ENCODE measurements around the gene DOCK2. TPM values are rescaled to one million over a fixed set of nuclear protein-coding genes. Genes with fewer than 3 reads are reported as not detected.
A peak's percentile ranks its signal among the peaks of the same experiment; 100 is the strongest.

DOCK2 gene
- total RNA-seq, 5 donors from 2014 or later (not counting 1 experiment from before 2014, with no cell fraction given), result 168 to 303 (median 197) TPM

GRCh38 chr5:169942181-169942580 lies 305.1 kb downstream of the DOCK2 start:
- no peaks in the 10 kb centered on the region for H3K27me3 Mint-ChIP-seq
- no peak overlapping the region for H3K4me3 Mint-ChIP-seq
- no peak for DNase-seq
- H3K27me3 ChIP-seq (replicated peaks in 1 of 2; ENCODE audit: control insufficient read depth in 2 of 2, extremely low read depth in 1 of 2, insufficient read depth in 2 of 2, low read length in 1 of 2), result no peaks in the 10 kb centered on the region
- H3K4me1 ChIP-seq (ENCODE audit: control insufficient read depth in 1 of 2, extremely low read depth in 1 of 2, insufficient read depth in 2 of 2, low read length in 2 of 2), result no peaks in the 10 kb centered on the region
- H3K27ac ChIP-seq (ENCODE audit: low read length), result no peak overlapping the region
- ChIA-PET CTCF (no interaction called here), POLR2A (no interaction called here)
- H3K4me1 Mint-ChIP-seq, result peaks cover 9 to 21% (median 12%) of the 10 kb centered on the region in 3 donors
- ATAC-seq (replicated peaks in 1 of 4), result no peak
- H3K9me3 ChIP-seq, result no peaks in the 10 kb centered on the region
- no CpG with 5 or more reads among the region's 1 CpG for WGBS (ENCODE audit: insufficient coverage)
- no peak overlapping the region for H3K4me3 ChIP-seq (ENCODE audit: control insufficient read depth in 1 of 2, extremely low read depth in 1 of 2, low read length in 1 of 2)
- H3K9me3 Mint-ChIP-seq, result no peaks in the 10 kb centered on the region
- peaks cover 0 to 2% of the 10 kb centered on the region in 2 donors for H3K36me3 ChIP-seq (ENCODE audit: control insufficient read depth in 2 of 2, extremely low read depth in 1 of 2, insufficient read depth in 1 of 2, low read length in 1 of 2)
- H3K27ac Mint-ChIP-seq, result peak overlapping the region in 1 of 2 donors; percentile 58
- H3K36me3 Mint-ChIP-seq, result peaks cover 34% of the 10 kb centered on the region

DNA sequence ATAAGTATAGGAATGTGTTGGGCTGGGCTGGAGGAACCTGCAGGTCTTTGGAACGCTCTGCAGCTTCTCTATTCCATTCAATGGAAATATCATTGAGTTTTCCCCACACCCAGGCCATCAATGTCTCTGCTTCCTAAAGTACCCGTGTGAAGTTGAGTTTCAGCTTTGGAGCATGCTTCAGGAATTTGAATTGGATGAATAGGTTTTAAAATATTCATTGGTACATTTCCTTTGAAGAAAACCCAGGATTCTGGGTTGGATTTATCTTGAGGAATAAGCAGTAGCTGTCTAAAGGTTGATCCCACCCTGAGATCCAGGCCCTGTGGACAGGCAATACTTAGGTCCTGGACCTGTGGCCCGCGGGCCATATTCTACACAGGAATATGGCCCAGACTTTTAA lies 306.0 kb downstream of the DOCK2 start:
- H3K9me3 Mint-ChIP-seq, result no peaks in the 10 kb centered on the region
- no peak overlapping the region for H3K27ac ChIP-seq (ENCODE audit: low read length)
- CTCF ChIA-PET, result no interaction called here
- no peak overlapping the region for H3K27ac Mint-ChIP-seq
- H3K4me3 ChIP-seq (ENCODE audit: control insufficient read depth in 1 of 2, extremely low read depth in 1 of 2, low read length in 1 of 2), result no peak overlapping the region
- ATAC-seq (replicated peaks in 1 of 4) (no peak), DNase-seq (no peak)
- H3K36me3 ChIP-seq (ENCODE audit: control insufficient read depth in 2 of 2, extremely low read depth in 1 of 2, insufficient read depth in 1 of 2, low read length in 1 of 2), result peaks cover 0 to 10% of the 10 kb centered on the region in 2 donors
- H3K36me3 Mint-ChIP-seq, result peaks cover 38% of the 10 kb centered on the region
- H3K27me3 Mint-ChIP-seq, result no peaks in the 10 kb centered on the region
- POLR2A ChIA-PET, result no interaction called here
- H3K4me1 ChIP-seq (ENCODE audit: control insufficient read depth in 1 of 2, extremely low read depth in 1 of 2, insufficient read depth in 2 of 2, low read length in 2 of 2), result no peaks in the 10 kb centered on the region
- no peaks in the 10 kb centered on the region for H3K9me3 ChIP-seq
- no peaks in the 10 kb centered on the region for H3K27me3 ChIP-seq (replicated peaks in 1 of 2; ENCODE audit: control insufficient read depth in 2 of 2, extremely low read depth in 1 of 2, insufficient read depth in 2 of 2, low read length in 1 of 2)
- WGBS (ENCODE audit: insufficient coverage), result no CpG with 5 or more reads among the region's 4 CpGs
- peaks cover 7 to 21% (median 10%) of the 10 kb centered on the region in 3 donors for H3K4me1 Mint-ChIP-seq
- no peak overlapping the region for H3K4me3 Mint-ChIP-seq

DNA sequence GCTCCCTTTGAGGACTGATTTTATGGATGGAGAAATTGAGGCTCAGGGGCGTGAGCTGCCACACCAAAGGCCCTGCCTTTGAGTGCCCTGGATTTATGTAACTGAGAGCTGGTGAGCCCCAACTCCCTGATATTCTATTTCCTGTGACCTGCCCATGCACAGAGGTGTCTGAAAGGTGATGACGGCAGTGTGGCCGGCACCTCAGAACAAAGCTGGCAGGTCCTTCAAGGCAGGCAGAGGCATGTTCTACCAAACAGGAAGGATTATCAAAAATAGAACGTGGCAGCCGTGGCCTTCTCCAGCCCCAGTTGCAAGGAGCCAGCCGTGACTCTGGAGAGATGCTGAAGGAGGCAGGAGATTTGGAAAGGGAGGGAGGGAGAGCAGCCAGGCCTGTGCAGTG lies 307.0 kb downstream of the DOCK2 start:
- DNase-seq (no peak), ATAC-seq (replicated peaks in 1 of 4) (no peak)
- Mint-ChIP-seq H3K4me3 (no peak overlapping the region), H3K36me3 (peaks cover 44% of the 10 kb centered on the region), H3K27me3 (no peaks in the 10 kb centered on the region), H3K4me1 (peaks cover 7 to 21% (median 10%) of the 10 kb centered on the region in 3 donors), H3K9me3 (no peaks in the 10 kb centered on the region), H3K27ac (no peak overlapping the region)
- CTCF ChIA-PET, result no interaction called here
- WGBS (ENCODE audit: insufficient coverage), result 92% methylated on average over 5 of the region's 6 CpGs
- H3K36me3 ChIP-seq (ENCODE audit: control insufficient read depth in 2 of 2, extremely low read depth in 1 of 2, insufficient read depth in 1 of 2, low read length in 1 of 2), result peaks cover 5 to 10% of the 10 kb centered on the region in 2 donors
- no peaks in the 10 kb centered on the region for H3K27me3 ChIP-seq (replicated peaks in 1 of 2; ENCODE audit: control insufficient read depth in 2 of 2, extremely low read depth in 1 of 2, insufficient read depth in 2 of 2, low read length in 1 of 2)
- no peak overlapping the region for H3K27ac ChIP-seq (ENCODE audit: low read length)
- H3K4me1 ChIP-seq (ENCODE audit: control insufficient read depth in 1 of 2, extremely low read depth in 1 of 2, insufficient read depth in 2 of 2, low read length in 2 of 2), result no peaks in the 10 kb centered on the region
- H3K4me3 ChIP-seq (ENCODE audit: control insufficient read depth in 1 of 2, extremely low read depth in 1 of 2, low read length in 1 of 2), result no peak overlapping the region
- POLR2A ChIA-PET, result no interaction called here
- no peaks in the 10 kb centered on the region for H3K9me3 ChIP-seq

- H3K9me3 Mint-ChIP-seq, result no peaks in the 10 kb centered on the region
- Histone ChIP-seq H3K4me3 (ENCODE audit: control insufficient read depth in 1 of 2, extremely low read depth in 1 of 2, low read length in 1 of 2) (no peak overlapping the region), H3K36me3 (ENCODE audit: control insufficient read depth in 2 of 2, extremely low read depth in 1 of 2, insufficient read depth in 1 of 2, low read length in 1 of 2) (peaks cover 9 to 13% of the 10 kb centered on the region in 2 donors), H3K9me3 (no peaks in the 10 kb centered on the region), H3K27ac (ENCODE audit: low read length) (no peak overlapping the region), H3K4me1 (ENCODE audit: control insufficient read depth in 1 of 2, extremely low read depth in 1 of 2, insufficient read depth in 2 of 2, low read length in 2 of 2) (no peaks in the 10 kb centered on the region), H3K27me3 (replicated peaks in 1 of 2; ENCODE audit: control insufficient read depth in 2 of 2, extremely low read depth in 1 of 2, insufficient read depth in 2 of 2, low read length in 1 of 2) (no peaks in the 10 kb centered on the region)
- DNase-seq (no peak), ATAC-seq (replicated peaks in 1 of 4) (no peak)
- no peaks in the 10 kb centered on the region for H3K27me3 Mint-ChIP-seq
- POLR2A ChIA-PET, result no interaction called here
- 95% methylated on average over 4 of the region's 8 CpGs for WGBS (ENCODE audit: insufficient coverage)
- H3K4me3 Mint-ChIP-seq, result no peak overlapping the region
- H3K36me3 Mint-ChIP-seq, result peaks cover 51% of the 10 kb centered on the region
- peaks cover 9 to 21% (median 9%) of the 10 kb centered on the region in 3 donors for H3K4me1 Mint-ChIP-seq
- no peak overlapping the region for H3K27ac Mint-ChIP-seq
- CTCF ChIA-PET, result no interaction called here
Measured at GRCh38 chr5:169944922-169945680, 308.0 kb downstream of the DOCK2 start.

- Mint-ChIP-seq H3K4me1 (peaks cover 7 to 21% (median 8%) of the 10 kb centered on the region in 3 donors), H3K4me3 (no peak overlapping the region), H3K27ac (peak overlapping the region in 1 of 2 donors; percentile 22), H3K36me3 (peaks cover 57% of the 10 kb centered on the region), H3K27me3 (no peaks in the 10 kb centered on the region), H3K9me3 (no peaks in the 10 kb centered on the region)
- H3K27me3 ChIP-seq (replicated peaks in 1 of 2; ENCODE audit: control insufficient read depth in 2 of 2, extremely low read depth in 1 of 2, insufficient read depth in 2 of 2, low read length in 1 of 2), result no peaks in the 10 kb centered on the region
- H3K4me3 ChIP-seq (ENCODE audit: control insufficient read depth in 1 of 2, extremely low read depth in 1 of 2, low read length in 1 of 2), result no peak overlapping the region
- no peak for DNase-seq
- H3K27ac ChIP-seq (ENCODE audit: low read length), result no peak overlapping the region
- no peaks in the 10 kb centered on the region for H3K4me1 ChIP-seq (ENCODE audit: control insufficient read depth in 1 of 2, extremely low read depth in 1 of 2, insufficient read depth in 2 of 2, low read length in 2 of 2)
- H3K36me3 ChIP-seq (ENCODE audit: control insufficient read depth in 2 of 2, extremely low read depth in 1 of 2, insufficient read depth in 1 of 2, low read length in 1 of 2), result peaks cover 13 to 17% of the 10 kb centered on the region in 2 donors
- 79% methylated on average over 2 of the region's 3 CpGs for WGBS (ENCODE audit: insufficient coverage)
- POLR2A ChIA-PET, result no interaction called here
- ATAC-seq (replicated peaks in 1 of 4), result no peak
- CTCF ChIA-PET, result no interaction called here
- H3K9me3 ChIP-seq, result no peaks in the 10 kb centered on the region
Measured at GRCh38 chr5:169945831-169946261, 308.8 kb downstream of the DOCK2 start.

- WGBS (ENCODE audit: insufficient coverage), result 96% methylated on average over 3 of the region's 5 CpGs
- Histone ChIP-seq H3K4me3 (ENCODE audit: control insufficient read depth in 1 of 2, extremely low read depth in 1 of 2, low read length in 1 of 2) (no peak overlapping the region), H3K36me3 (ENCODE audit: control insufficient read depth in 2 of 2, extremely low read depth in 1 of 2, insufficient read depth in 1 of 2, low read length in 1 of 2) (peaks cover 13 to 18% of the 10 kb centered on the region in 2 donors), H3K27ac (ENCODE audit: low read length) (no peak overlapping the region), H3K27me3 (replicated peaks in 1 of 2; ENCODE audit: control insufficient read depth in 2 of 2, extremely low read depth in 1 of 2, insufficient read depth in 2 of 2, low read length in 1 of 2) (no peaks in the 10 kb centered on the region), H3K9me3 (no peaks in the 10 kb centered on the region), H3K4me1 (ENCODE audit: control insufficient read depth in 1 of 2, extremely low read depth in 1 of 2, insufficient read depth in 2 of 2, low read length in 2 of 2) (no peaks in the 10 kb centered on the region)
- POLR2A ChIA-PET, result no interaction called here
- H3K27me3 Mint-ChIP-seq, result no peaks in the 10 kb centered on the region
- H3K4me1 Mint-ChIP-seq, result peaks cover 7 to 14% (median 8%) of the 10 kb centered on the region in 3 donors
- no peak for DNase-seq
- CTCF ChIA-PET, result no interaction called here
- ATAC-seq (replicated peaks in 1 of 4), result no peak
- H3K4me3 Mint-ChIP-seq, result no peak overlapping the region
- H3K36me3 Mint-ChIP-seq, result peaks cover 61% of the 10 kb centered on the region
- H3K27ac Mint-ChIP-seq, result no peak overlapping the region
- no peaks in the 10 kb centered on the region for H3K9me3 Mint-ChIP-seq
Measured at GRCh38 chr5:169946743-169947295, 309.7 kb downstream of the DOCK2 start.
